A673 (cell line): ENCODE results near the gene CPM. TPM values are rescaled to one million over a fixed set of nuclear protein-coding genes. Genes with fewer than 3 reads are reported as not detected.

ENCODE experiments used
- BruUV-seq: library from RNA; stranded (reverse); fragments of 400-500 nt; replicated peaks from 2 replicates; lab custom pipeline; 2021; lab: Mats Ljungman, UMichigan
- CTCF ChIA-PET: fragments of 300-600 bp; sonication (Branson Sonifier 250); formaldehyde crosslinking; loops from one replicate; lab custom pipeline; 2022; ENCODE audit warnings: antibody characterized with exemption; lab: Charles Lee
- POLR2A ChIA-PET: fragments of 300-600 bp; sonication (Branson Sonifier 250); formaldehyde crosslinking; loops from one replicate; lab custom pipeline; 2022; ENCODE audit warnings: antibody characterized with exemption; ENCODE audit not compliant: low non-redundant PET; lab: Charles Lee
- DNase-seq: peaks from one replicate; pipeline ENCODE4 v3.0.0-alpha.2; 2015; ENCODE audit warnings: low spot score
- H3K27ac ChIP-seq: fragments of 200-600 bp; sonication (generic); 2 replicates; pipeline ENCODE4 v1.5.1; 2016; ENCODE audit warnings: mixed run types, low read depth, mild to moderate bottlenecking, mixed read lengths, antibody characterized with exemption, low read length; ENCODE audit not compliant: poor library complexity, severe bottlenecking
- H3K27me3 ChIP-seq: fragments of 200-600 bp; sonication (generic); replicated peaks from 2 replicates; pipeline ENCODE4 v1.6.1; 2017; ENCODE audit warnings: mixed run types, low read depth, mild to moderate bottlenecking, mixed read lengths, antibody characterized with exemption, low read length; ENCODE audit not compliant: insufficient read depth, poor library complexity
- H3K36me3 ChIP-seq: fragments of 200-600 bp; sonication (generic); 2 replicates; pipeline ENCODE4 v1.6.1; 2016; ENCODE audit warnings: mixed run types, mild to moderate bottlenecking, mixed read lengths, antibody characterized with exemption, low read length; ENCODE audit not compliant: insufficient read depth, poor library complexity, severe bottlenecking
- H3K4me1 ChIP-seq: fragments of 200-600 bp; sonication (generic); 2 replicates; pipeline ENCODE4 v1.6.1; 2017; ENCODE audit warnings: mixed run types, mild to moderate bottlenecking, mixed read lengths, antibody characterized with exemption, low read length; ENCODE audit not compliant: insufficient read depth, poor library complexity, severe bottlenecking
- H3K4me3 ChIP-seq: fragments of 200-600 bp; sonication (generic); 2 replicates; pipeline ENCODE4 v1.5.1; 2016; ENCODE audit warnings: low read depth, mixed run types, mild to moderate bottlenecking, mixed read lengths, low read length; ENCODE audit not compliant: poor library complexity, severe bottlenecking
- H3K9me3 ChIP-seq: fragments of 200-600 bp; sonication (generic); 2 replicates; pipeline ENCODE4 v1.6.1; 2016; ENCODE audit warnings: mixed run types, low read depth, mild to moderate bottlenecking, mixed read lengths, antibody characterized with exemption, low read length; ENCODE audit not compliant: poor library complexity, severe bottlenecking
- EZH2 ChIP-seq: fragments of 200-600 bp; sonication (generic); IDR thresholded peaks from 2 replicates; pipeline ENCODE4 v1.6.1; 2017; ENCODE audit warnings: borderline replicate concordance, low read depth, mild to moderate bottlenecking, mixed read lengths, antibody characterized with exemption, low read length; ENCODE audit not compliant: poor library complexity, severe bottlenecking
- intact Hi-C: fragments of 100-400 bp; cut with micrococcal nuclease; formaldehyde crosslinking; loops from one replicate; pipeline ENCODE4 v1.10.0; 2022; ENCODE audit not compliant: unreplicated experiment
- total RNA-seq: library from RNA; stranded (reverse); gene quantifications from 2 replicates; pipeline ENCODE4 v1.2.3, GENCODE V29; 2021
- TF ChIP-seq, protein P1 (sequence below): fragments of 300-800, 200-600 bp; sonication (generic); conservative IDR thresholded peaks from 2 replicates; pipeline ENCODE4 v1.5.1; 2017; ENCODE audit warnings: low read depth, mild to moderate bottlenecking, antibody characterized with exemption, low read length, moderate library complexity, mixed read lengths

CPM gene
- total RNA-seq, 1 experiment from 2014 or later, result 0.84 TPM

DNA sequence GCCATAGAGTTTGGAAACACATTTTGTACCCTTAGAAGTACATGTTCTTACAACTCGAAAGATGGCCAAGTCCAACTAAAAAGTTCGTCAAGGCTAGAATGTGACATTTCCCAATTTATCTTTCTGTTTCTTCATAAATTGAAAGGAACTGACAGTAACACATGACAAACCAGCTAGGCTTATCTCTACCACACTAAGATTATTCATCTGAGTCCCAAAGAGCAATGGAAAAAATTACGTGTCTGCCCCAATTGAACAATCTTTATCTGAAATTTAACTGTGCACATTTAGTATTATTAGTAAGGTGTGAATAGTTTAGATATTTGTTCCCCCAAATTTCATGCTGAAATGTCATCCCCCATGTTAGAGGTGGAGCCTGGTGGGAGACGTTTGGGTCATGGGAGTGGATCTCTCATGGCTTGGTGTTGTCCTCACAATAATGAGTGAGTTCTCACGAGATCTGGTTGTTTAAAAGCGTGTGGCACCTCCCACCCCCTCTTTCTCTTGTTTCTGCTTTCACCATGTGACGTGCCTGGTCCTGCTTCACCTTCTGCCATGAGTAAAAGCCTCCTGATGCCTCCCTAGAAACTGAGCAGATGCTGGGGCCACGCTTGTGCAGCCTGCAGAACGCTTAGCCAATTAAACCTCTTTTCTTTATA lies 13.3 kb downstream of the CPM start:
- Histone ChIP-seq H3K27ac (no peak overlapping the region), H3K9me3 (no peaks in the 10 kb centered on the region), H3K4me1 (peaks cover 11% of the 10 kb centered on the region), H3K27me3 (no peaks in the 10 kb centered on the region), H3K36me3 (no peaks in the 10 kb centered on the region), H3K4me3 (no peak overlapping the region)
- DNase-seq, result no peak
- no TSS peak for BruUV-seq
- POLR2A ChIA-PET, result no interaction called here
- intact Hi-C loops, result no loop called here
- CTCF ChIA-PET, result interaction anchor here (0.6 kb wide), 1 partner anchor 177 kb away, joined by 3 read pairs; no protein-coding TSS in a partner anchor
- no peak for TF ChIP-seq EZH2
- TF ChIP-seq, protein P1, sequence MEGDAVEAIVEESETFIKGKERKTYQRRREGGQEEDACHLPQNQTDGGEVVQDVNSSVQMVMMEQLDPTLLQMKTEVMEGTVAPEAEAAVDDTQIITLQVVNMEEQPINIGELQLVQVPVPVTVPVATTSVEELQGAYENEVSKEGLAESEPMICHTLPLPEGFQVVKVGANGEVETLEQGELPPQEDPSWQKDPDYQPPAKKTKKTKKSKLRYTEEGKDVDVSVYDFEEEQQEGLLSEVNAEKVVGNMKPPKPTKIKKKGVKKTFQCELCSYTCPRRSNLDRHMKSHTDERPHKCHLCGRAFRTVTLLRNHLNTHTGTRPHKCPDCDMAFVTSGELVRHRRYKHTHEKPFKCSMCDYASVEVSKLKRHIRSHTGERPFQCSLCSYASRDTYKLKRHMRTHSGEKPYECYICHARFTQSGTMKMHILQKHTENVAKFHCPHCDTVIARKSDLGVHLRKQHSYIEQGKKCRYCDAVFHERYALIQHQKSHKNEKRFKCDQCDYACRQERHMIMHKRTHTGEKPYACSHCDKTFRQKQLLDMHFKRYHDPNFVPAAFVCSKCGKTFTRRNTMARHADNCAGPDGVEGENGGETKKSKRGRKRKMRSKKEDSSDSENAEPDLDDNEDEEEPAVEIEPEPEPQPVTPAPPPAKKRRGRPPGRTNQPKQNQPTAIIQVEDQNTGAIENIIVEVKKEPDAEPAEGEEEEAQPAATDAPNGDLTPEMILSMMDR, result no peak

DNA sequence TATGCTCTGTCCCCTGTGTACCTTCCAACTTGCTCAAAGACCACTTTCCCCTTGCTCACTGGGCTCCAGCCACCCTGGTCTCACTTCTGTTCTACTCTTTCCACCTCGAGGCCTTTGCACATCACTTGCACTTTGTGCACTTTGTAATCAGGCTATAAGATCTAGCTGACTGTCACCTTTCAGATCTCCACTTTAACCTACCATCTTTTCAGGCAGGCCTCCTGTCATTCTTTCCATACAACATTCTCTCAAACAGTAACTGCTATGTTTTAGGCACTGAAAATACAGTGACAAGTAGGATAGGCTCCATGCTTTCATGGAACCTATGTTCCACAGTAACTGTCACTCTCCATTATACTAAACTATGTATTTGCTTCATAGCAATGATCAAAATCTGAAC lies 14.0 kb downstream of the CPM start:
- Histone ChIP-seq H3K9me3 (no peaks in the 10 kb centered on the region), H3K27me3 (no peaks in the 10 kb centered on the region), H3K4me3 (no peak overlapping the region), H3K4me1 (peaks cover 5% of the 10 kb centered on the region), H3K36me3 (no peaks in the 10 kb centered on the region), H3K27ac (no peak overlapping the region)
- intact Hi-C loops, result no loop called here
- TF ChIP-seq, protein P1, result no peak
- TF ChIP-seq EZH2, result no peak
- DNase-seq, result no peak
- ChIA-PET CTCF (no interaction called here), POLR2A (no interaction called here)
- no TSS peak for BruUV-seq

DNA sequence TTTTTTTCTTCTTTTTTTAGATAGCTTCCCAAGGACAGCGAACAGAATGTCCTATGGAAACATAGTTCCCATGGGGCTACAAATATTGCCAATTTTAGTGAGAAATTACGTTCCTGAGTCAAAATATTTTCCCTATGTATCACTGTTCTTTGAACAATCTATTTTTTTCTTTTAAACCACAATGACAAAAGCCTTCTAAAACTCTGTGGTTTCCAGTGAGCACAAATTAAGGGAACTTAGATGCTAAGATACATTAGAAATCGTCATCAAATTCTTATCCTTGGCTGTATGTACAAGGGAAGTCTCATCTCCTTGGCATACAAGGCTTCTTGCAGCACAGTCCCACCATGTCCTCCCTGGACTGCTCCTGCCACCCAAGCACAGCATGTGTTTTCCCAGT lies 17.9 kb downstream of the CPM start:
- Histone ChIP-seq H3K36me3 (no peaks in the 10 kb centered on the region), H3K4me3 (no peak overlapping the region), H3K27ac (no peak overlapping the region), H3K4me1 (no peaks in the 10 kb centered on the region), H3K27me3 (no peaks in the 10 kb centered on the region), H3K9me3 (no peaks in the 10 kb centered on the region)
- no peak for DNase-seq
- BruUV-seq, result no TSS peak
- CTCF ChIA-PET, result no interaction called here
- POLR2A ChIA-PET, result no interaction called here
- intact Hi-C loops, result no loop called here
- no peak for TF ChIP-seq EZH2
- TF ChIP-seq, protein P1, result no peak
